H1 (cell line): ENCODE results near the gene PDE2A. TPM values are rescaled to one million over a fixed set of nuclear protein-coding genes. Genes with fewer than 3 reads are reported as not detected.

ENCODE experiments used
- CBX8 ChIP-seq: fragments of 300-800, 300-1000 bp; sonication (generic); IDR thresholded peaks from 2 replicates; pipeline ENCODE4 v1.7.1; 2016; ENCODE audit warnings: low read depth, low read length, borderline replicate concordance
- HDAC2 ChIP-seq, 2 experiments: fragments of 300-600 bp in 1 of 2; sonication (generic) in 1 of 2; IDR thresholded peaks; 2 replicates each; pipeline ENCODE4 v1.6.1; 2011 to 2012; ENCODE audit warnings: low read depth in 2 of 2, low read length in 2 of 2, mild to moderate bottlenecking in 2 of 2, moderate library complexity in 2 of 2, borderline replicate concordance in 1 of 2, inconsistent platforms in 1 of 2
- HDAC6 ChIP-seq: IDR thresholded peaks from one replicate; pipeline ENCODE4 v1.7.1; 2012; ENCODE audit warnings: low read depth, mild to moderate bottlenecking, inconsistent platforms, low read length, moderate library complexity
- TEAD4 ChIP-seq: IDR thresholded peaks from 2 replicates; pipeline ENCODE4 v1.6.1; 2012; ENCODE audit warnings: low read depth, low read length, inconsistent platforms, mixed read lengths
- ZNF274 ChIP-seq: IDR thresholded peaks from 2 replicates; pipeline ENCODE4 v1.7.0; 2012; ENCODE audit warnings: low read length, borderline replicate concordance; ENCODE audit errors: extremely low read depth
- polyA plus RNA-seq, 7 experiments: library from polyadenylated mRNA; depleted of rRNA in 3 of 7; stranded (reverse) in 5 of 7; unstranded in 2 of 7; fragments of >200 nt in 5 of 7; fragments of 200-250 nt in 2 of 7; gene quantifications; 1 replicate in 5 of 7; 2 replicates in 1 of 7; 4 replicates in 1 of 7; pipeline versions ENCODE4 v1.2.1 to v1.2.3, GENCODE V29; 2011 to 2013; ENCODE audit warnings: missing spikeins in 2 of 7, mixed read lengths in 2 of 7
- total RNA-seq: library from RNA; stranded (reverse); fragmentation: NEBNext Ultra II Directional; extraction: Animal tissue kit (Norgen Biotek cat#: 25700); gene quantifications from 2 replicates; pipeline ENCODE4 v1.2.1, GENCODE V29; 2021

The PDE2A gene
- total and polyA plus RNA-seq, 2 of the 8 experiments (the other 6 are each of a cell fraction or from before 2014, with no cell fraction given), result 3.4 to 7.1 TPM

DNA sequence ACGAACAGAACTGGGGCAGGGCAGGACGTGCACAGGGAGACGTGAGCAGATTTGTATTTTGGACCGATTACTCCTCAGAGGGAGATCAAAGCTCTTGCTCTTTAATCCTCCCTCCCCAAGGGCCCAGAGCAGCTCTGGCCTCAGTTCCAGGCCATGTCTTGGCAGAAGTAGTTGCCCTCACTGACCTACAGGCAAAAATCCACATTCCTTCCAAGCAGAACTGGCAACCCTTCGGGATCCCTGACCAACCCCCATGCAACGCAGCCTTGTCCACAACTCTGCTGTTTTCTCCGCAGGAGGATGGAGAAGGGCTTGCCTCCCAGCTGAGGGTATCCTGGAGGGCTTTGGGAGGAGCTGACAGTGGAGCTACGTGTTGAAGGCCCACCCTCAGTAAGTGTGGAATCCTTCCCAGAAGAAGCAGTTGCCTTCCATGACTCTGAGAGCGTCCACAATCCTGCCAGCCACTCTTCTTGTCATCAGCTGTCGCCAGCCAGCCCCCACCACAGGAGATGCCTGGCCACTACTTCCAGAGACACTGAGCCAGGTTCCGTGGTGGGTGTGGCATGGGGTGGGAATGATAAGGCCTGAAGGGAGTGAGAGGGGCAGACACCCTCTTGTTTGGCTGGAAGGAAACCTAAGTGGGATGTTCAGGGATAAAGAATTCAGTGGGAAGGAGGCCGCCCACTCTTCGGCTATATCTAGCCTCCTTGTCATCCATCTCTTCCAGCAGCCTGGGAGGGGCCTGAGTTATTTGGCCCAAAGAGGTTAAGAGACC lies 68.1 kb downstream of the PDE2A start (continued):
- TF ChIP-seq CBX8, result no peak
- TF ChIP-seq TEAD4, result no peak
- no peak for TF ChIP-seq ZNF274
- no peak for TF ChIP-seq HDAC2 (IDR thresholded peaks at IDR 0.05; ENCODE audit: borderline replicate concordance in 1 of 2, low read depth in 2 of 2, low read length in 2 of 2)
- no peak for TF ChIP-seq HDAC6
